Transverse colon (tissue), 4 donors: Measurements from ENCODE around the gene F10. TPM values are rescaled to one million over a fixed set of nuclear protein-coding genes. Genes with fewer than 3 reads are reported as not detected.

ENCODE experiments used
- DNase-seq: peaks from one replicate; pipeline ENCODE4 v3.0.0-alpha.2; 2019
- H3K27ac ChIP-seq, 4 donors: fragments of 200-600 bp; sonication (generic); 2 replicates each; pipeline ENCODE4 v1.5.1; 2016 to 2018; ENCODE audit warnings: inconsistent platforms in 4 of 4
- H3K27me3 ChIP-seq: fragments of 200-600 bp; sonication (generic); 2 replicates; pipeline ENCODE4 v1.5.1; 2017; ENCODE audit warnings: inconsistent platforms
- H3K36me3 ChIP-seq, 4 donors: fragments of 200-600 bp; sonication (generic); 2 replicates each; pipeline ENCODE4 v1.5.1; 2017 to 2019; ENCODE audit warnings: inconsistent platforms in 4 of 4
- H3K4me1 ChIP-seq, 4 donors: fragments of 200-600 bp; sonication (generic); 2 replicates each; pipeline ENCODE4 v1.5.1; 2017 to 2020; ENCODE audit warnings: inconsistent platforms in 4 of 4
- H3K4me3 ChIP-seq, 4 donors: fragments of 200-600 bp; sonication (generic); 1 replicate in 1 of 4; 2 replicates in 3 of 4; pipeline versions ENCODE4 v1.5.1 to v1.6.1; 2017 to 2019; ENCODE audit warnings: inconsistent platforms in 4 of 4
- H3K9me3 ChIP-seq, 2 donors: fragments of 200-600 bp; sonication (generic); 2 replicates each; pipeline ENCODE4 v1.5.1; 2017 to 2019; ENCODE audit warnings: inconsistent platforms in 2 of 2
- CTCF ChIP-seq, 5 experiments: fragments of 200-600 bp in 3 of 5; fragments of 450-650 bp in 2 of 5; sonication (generic) in 3 of 5; IDR thresholded peaks; 1 replicate in 2 of 5; 2 replicates in 3 of 5; pipeline ENCODE4 v1.5.1; 2016 to 2017; ENCODE audit warnings: antibody characterized with exemption in 5 of 5, inconsistent platforms in 3 of 5, mild to moderate bottlenecking in 2 of 5, moderate library complexity in 1 of 5
- EP300 ChIP-seq: sonication (generic); formaldehyde crosslinking; IDR thresholded peaks from one replicate; pipeline ENCODE4 v1.6.1; 2017; ENCODE audit warnings: antibody characterized with exemption, low read depth
- POLR2A ChIP-seq: fragments of 450-650 bp; IDR thresholded peaks from one replicate; pipeline ENCODE4 v1.6.1; 2016; ENCODE audit warnings: antibody characterized with exemption, mild to moderate bottlenecking, moderate library complexity
- POLR2AphosphoS5 ChIP-seq, 3 donors: sonication (generic); formaldehyde crosslinking; IDR thresholded peaks; one replicate each; pipeline ENCODE4 v1.6.1; 2016; ENCODE audit warnings: antibody characterized with exemption in 3 of 3
- WGBS, 2 donors: methylation state at CpG; one replicate each; pipeline ENCODE4 v1.1.5; 2018; ENCODE audit warnings: low coverage in 1 of 2; 5-methylcytosine and 5-hydroxymethylcytosine counted together
- in situ Hi-C, 4 donors: fragments of 200-750 bp; cut with MboI; loops; one replicate each; pipeline versions ENCODE4 v1.15.0 to v1.15.1; 2017; ENCODE audit warnings: low sequenced_read_pairs in 3 of 4, low pct_ligation_motif_present in 1 of 4, low pct_unique_long_range_greater_than_20kb in 1 of 4
- intact Hi-C: fragments of 100-400 bp; cut with DNase I; formaldehyde crosslinking; loops from one replicate; pipeline ENCODE4 v1.15.1; 2023; ENCODE audit warnings: low total_unique reads
- total RNA-seq, 4 donors: library from RNA; depleted of rRNA; stranded (reverse); fragments of >200 nt; gene quantifications; one replicate each; pipeline ENCODE4 v1.1.0, GENCODE V29; 2016

F10 gene
- total RNA-seq, 4 donors from 2014 or later, result 0.60 to 4.6 (median 3.4) TPM

- in situ Hi-C loops, result no loop called here
- Histone ChIP-seq H3K9me3 (no peaks in the 10 kb centered on the region), H3K36me3 (no peaks in the 10 kb centered on the region), H3K4me3 (no peak overlapping the region), H3K27ac (no peak overlapping the region), H3K4me1 (no peaks in the 10 kb centered on the region), H3K27me3 (no peaks in the 10 kb centered on the region)
- intact Hi-C loops, result no loop called here
- no peak for DNase-seq
- 96 to 97% methylated on average over 6 to 17 of the region's 17 CpGs for WGBS, 2 donors
- no peak for TF ChIP-seq POLR2AphosphoS5 (IDR thresholded peaks at IDR 0.05)
- no peak for TF ChIP-seq EP300
- TF ChIP-seq POLR2A, result no peak
- TF ChIP-seq CTCF (IDR thresholded peaks at IDR 0.05), result no peak
Observed at GRCh38 chr13:113075711-113076110, 46.9 kb upstream of the F10 start.

GRCh38 chr13:113076681-113077401 lies 45.8 kb upstream of the F10 start:
- no peaks in the 10 kb centered on the region for H3K9me3 ChIP-seq
- no peaks in the 10 kb centered on the region for H3K27me3 ChIP-seq
- H3K4me3 ChIP-seq, result no peak overlapping the region
- no peak for TF ChIP-seq EP300
- TF ChIP-seq POLR2AphosphoS5 (IDR thresholded peaks at IDR 0.05), result no peak
- TF ChIP-seq POLR2A, result no peak
- no peak for TF ChIP-seq CTCF (IDR thresholded peaks at IDR 0.05)
- WGBS, 2 donors, result 87 to 100% methylated on average over 1 to 39 of the region's 39 CpGs
- in situ Hi-C loops, result no loop called here
- H3K4me1 ChIP-seq, result no peaks in the 10 kb centered on the region
- no peak for DNase-seq
- intact Hi-C loops, result no loop called here
- no peak overlapping the region for H3K27ac ChIP-seq
- no peaks in the 10 kb centered on the region for H3K36me3 ChIP-seq

- Histone ChIP-seq H3K4me3 (no peak overlapping the region), H3K27me3 (no peaks in the 10 kb centered on the region), H3K4me1 (no peaks in the 10 kb centered on the region), H3K36me3 (no peaks in the 10 kb centered on the region), H3K27ac (no peak overlapping the region), H3K9me3 (no peaks in the 10 kb centered on the region)
- no peak for DNase-seq
- in situ Hi-C loops, result no loop called here
- TF ChIP-seq EP300 (no peak), CTCF (IDR thresholded peaks at IDR 0.05) (no peak), POLR2A (no peak), POLR2AphosphoS5 (IDR thresholded peaks at IDR 0.05) (no peak)
- WGBS, 2 donors, result 85 to 100% methylated on average over 5 to 20 of the region's 20 CpGs
- intact Hi-C loops, result no loop called here
Observed at GRCh38 chr13:113077566-113077952, 45.0 kb upstream of the F10 start.

- Histone ChIP-seq H3K27ac (no peak overlapping the region), H3K27me3 (no peaks in the 10 kb centered on the region), H3K4me1 (no peaks in the 10 kb centered on the region), H3K4me3 (no peak overlapping the region), H3K9me3 (no peaks in the 10 kb centered on the region), H3K36me3 (no peaks in the 10 kb centered on the region)
- 94% methylated on average over 40 of the region's 42 CpGs; no CpG with 5 or more reads in 1 of the 2 donors for WGBS, 2 donors
- in situ Hi-C loops, result no loop called here
- TF ChIP-seq POLR2AphosphoS5 (IDR thresholded peaks at IDR 0.05) (no peak), CTCF (IDR thresholded peaks at IDR 0.05) (no peak), POLR2A (no peak), EP300 (no peak)
- intact Hi-C loops, result no loop called here
- no peak for DNase-seq
Observed at GRCh38 chr13:113077953-113078901, 44.4 kb upstream of the F10 start.
